A549 (cell line): Measurements from ENCODE around the gene OPCML.

Source experiments
- CEBPB ChIP-seq, 2 experiments: fragments of >200 bp in 1 of 2; sonication (Bioruptor Twin) in 1 of 2; formaldehyde crosslinking in 1 of 2; IDR thresholded peaks; 2 replicates each; pipeline ENCODE4 v1.6.1; 2012 to 2016
- EP300 ChIP-seq, 2 experiments: fragments of >200 bp; sonication (Bioruptor Twin); formaldehyde crosslinking; IDR thresholded peaks; 2 replicates in 1 of 2; 3 replicates in 1 of 2; pipeline ENCODE4 v1.6.1; 2016 to 2017
- FOSB ChIP-seq: fragments of 250-450 bp; sonication (Bioruptor Pico); IDR thresholded peaks from 2 replicates; pipeline ENCODE4 v1.5.0; 2020; ENCODE audit warnings: mild to moderate bottlenecking, moderate library complexity
- KDM5A ChIP-seq: fragments of 200-600 bp; sonication (generic); IDR thresholded peaks from 2 replicates; pipeline ENCODE4 v1.6.1; 2016; ENCODE audit warnings: antibody characterized with exemption, mild to moderate bottlenecking
- MAZ ChIP-seq: fragments of 150-350 bp; IDR thresholded peaks from 2 replicates; pipeline ENCODE4 v1.6.1; 2014; ENCODE audit warnings: antibody characterized with exemption, low read depth, low read length, borderline replicate concordance
- MYC ChIP-seq: IDR thresholded peaks from 2 replicates; pipeline ENCODE4 v1.6.1; 2012; ENCODE audit warnings: mild to moderate bottlenecking, inconsistent platforms, low read length, improper control_type of control experiment, borderline replicate concordance
- POLR2A ChIP-seq: IDR thresholded peaks from 2 replicates; pipeline ENCODE4 v1.6.1; 2012; ENCODE audit warnings: mild to moderate bottlenecking, low read length
- RAD21 ChIP-seq, 2 experiments: fragments of >200 bp in 1 of 2; sonication (Bioruptor Twin) in 1 of 2; formaldehyde crosslinking in 1 of 2; IDR thresholded peaks in 1 of 2; conservative IDR thresholded peaks in 1 of 2; 2 replicates in 1 of 2; 3 replicates in 1 of 2; pipeline ENCODE4 v1.6.1; 2012 to 2018; ENCODE audit warnings: inconsistent platforms in 1 of 2
- RFX5 ChIP-seq: fragments of 450-650 bp; IDR thresholded peaks from 2 replicates; pipeline ENCODE4 v1.7.1; 2014; ENCODE audit warnings: antibody characterized with exemption, mild to moderate bottlenecking, moderate library complexity
- TF ChIP-seq, protein P1 (sequence below): fragments of >200 bp; sonication (Bioruptor Twin); formaldehyde crosslinking; IDR thresholded peaks from 2 replicates; pipeline ENCODE4 v1.6.1; 2016
- TF ChIP-seq, protein P2 (sequence below): fragments of >200 bp; sonication (Bioruptor Twin); formaldehyde crosslinking; IDR thresholded peaks from 3 replicates; pipeline ENCODE4 v1.5.1; 2016
- TF ChIP-seq, protein P3 (sequence below): fragments of 250-450 bp; sonication (Bioruptor Pico); IDR thresholded peaks from 2 replicates; pipeline ENCODE4 v1.5.0; 2020; ENCODE audit warnings: low read depth, mild to moderate bottlenecking, moderate library complexity

DNA sequence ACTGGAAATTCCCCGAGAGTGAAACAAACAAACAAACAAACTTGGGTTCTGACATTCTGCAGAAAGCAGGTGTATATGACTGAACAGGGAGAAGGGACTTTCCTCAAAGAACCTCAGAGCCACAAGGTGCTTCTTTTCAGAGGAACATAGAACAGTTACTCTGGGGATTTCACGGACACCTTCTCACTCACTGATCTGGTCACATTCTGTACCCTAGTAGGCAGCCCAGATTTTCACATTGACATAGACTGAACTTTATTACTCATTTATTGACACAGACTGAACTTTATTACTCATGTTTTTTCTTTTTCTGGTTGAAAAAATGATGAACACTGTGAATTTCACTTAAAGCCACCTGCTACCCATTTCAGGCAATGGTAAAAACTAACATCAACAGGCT lies 263.0 kb downstream of the OPCML start:
- no peak for TF ChIP-seq KDM5A
- TF ChIP-seq MAZ = no peak
- TF ChIP-seq, protein P1, sequence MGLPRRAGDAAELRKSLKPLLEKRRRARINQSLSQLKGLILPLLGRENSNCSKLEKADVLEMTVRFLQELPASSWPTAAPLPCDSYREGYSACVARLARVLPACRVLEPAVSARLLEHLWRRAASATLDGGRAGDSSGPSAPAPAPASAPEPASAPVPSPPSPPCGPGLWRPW = no peak
- TF ChIP-seq EP300 (IDR thresholded peaks at IDR 0.05) = no peak
- no peak for TF ChIP-seq CEBPB (IDR thresholded peaks at IDR 0.05)
- no peak for TF ChIP-seq POLR2A
- TF ChIP-seq, protein P2, sequence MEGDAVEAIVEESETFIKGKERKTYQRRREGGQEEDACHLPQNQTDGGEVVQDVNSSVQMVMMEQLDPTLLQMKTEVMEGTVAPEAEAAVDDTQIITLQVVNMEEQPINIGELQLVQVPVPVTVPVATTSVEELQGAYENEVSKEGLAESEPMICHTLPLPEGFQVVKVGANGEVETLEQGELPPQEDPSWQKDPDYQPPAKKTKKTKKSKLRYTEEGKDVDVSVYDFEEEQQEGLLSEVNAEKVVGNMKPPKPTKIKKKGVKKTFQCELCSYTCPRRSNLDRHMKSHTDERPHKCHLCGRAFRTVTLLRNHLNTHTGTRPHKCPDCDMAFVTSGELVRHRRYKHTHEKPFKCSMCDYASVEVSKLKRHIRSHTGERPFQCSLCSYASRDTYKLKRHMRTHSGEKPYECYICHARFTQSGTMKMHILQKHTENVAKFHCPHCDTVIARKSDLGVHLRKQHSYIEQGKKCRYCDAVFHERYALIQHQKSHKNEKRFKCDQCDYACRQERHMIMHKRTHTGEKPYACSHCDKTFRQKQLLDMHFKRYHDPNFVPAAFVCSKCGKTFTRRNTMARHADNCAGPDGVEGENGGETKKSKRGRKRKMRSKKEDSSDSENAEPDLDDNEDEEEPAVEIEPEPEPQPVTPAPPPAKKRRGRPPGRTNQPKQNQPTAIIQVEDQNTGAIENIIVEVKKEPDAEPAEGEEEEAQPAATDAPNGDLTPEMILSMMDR = no peak
- no peak for TF ChIP-seq RFX5
- TF ChIP-seq RAD21 (conservative IDR thresholded peaks at IDR 0.05 in 1 of 2, IDR thresholded peaks at IDR 0.05 in 1 of 2) = no peak
- TF ChIP-seq, protein P3, sequence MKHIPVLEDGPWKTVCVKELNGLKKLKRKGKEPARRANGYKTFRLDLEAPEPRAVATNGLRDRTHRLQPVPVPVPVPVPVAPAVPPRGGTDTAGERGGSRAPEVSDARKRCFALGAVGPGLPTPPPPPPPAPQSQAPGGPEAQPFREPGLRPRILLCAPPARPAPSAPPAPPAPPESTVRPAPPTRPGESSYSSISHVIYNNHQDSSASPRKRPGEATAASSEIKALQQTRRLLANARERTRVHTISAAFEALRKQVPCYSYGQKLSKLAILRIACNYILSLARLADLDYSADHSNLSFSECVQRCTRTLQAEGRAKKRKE (CRISPR knock-in tag) = no peak
- TF ChIP-seq MYC = no peak
- no peak for TF ChIP-seq FOSB (CRISPR knock-in tag)
